ENCODE data around the gene AADACL2. TPM values are rescaled to one million over a fixed set of nuclear protein-coding genes. Genes with fewer than 3 reads are reported as not detected.

AADACL2 gene
- total RNA-seq, 1 experiment from 2014 or later = not detected

DNA sequence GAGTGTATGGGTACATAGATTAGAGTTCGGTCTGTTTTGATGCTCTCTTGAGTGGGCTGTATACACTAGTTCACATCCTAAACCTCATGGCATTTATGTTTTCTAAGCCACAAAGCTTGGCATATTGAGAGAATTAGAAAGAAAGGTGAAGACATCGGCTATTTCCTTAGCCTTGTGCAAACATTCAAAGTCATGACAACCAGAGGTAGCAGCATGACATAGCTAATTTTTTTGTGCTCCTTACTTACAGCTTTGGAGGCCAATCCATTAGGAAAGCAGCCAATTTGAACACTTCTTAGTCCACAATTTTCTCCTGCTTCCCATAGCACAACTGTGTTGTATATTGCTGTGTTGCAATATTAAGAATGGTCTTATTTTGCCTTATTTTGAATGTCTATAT lies 58.7 kb downstream of the AADACL2 start:
- H3K36me3 Mint-ChIP-seq (ENCODE audit: insufficient read depth, unreplicated experiment) = no peaks in the 10 kb centered on the region
- TF ChIP-seq, protein P1, sequence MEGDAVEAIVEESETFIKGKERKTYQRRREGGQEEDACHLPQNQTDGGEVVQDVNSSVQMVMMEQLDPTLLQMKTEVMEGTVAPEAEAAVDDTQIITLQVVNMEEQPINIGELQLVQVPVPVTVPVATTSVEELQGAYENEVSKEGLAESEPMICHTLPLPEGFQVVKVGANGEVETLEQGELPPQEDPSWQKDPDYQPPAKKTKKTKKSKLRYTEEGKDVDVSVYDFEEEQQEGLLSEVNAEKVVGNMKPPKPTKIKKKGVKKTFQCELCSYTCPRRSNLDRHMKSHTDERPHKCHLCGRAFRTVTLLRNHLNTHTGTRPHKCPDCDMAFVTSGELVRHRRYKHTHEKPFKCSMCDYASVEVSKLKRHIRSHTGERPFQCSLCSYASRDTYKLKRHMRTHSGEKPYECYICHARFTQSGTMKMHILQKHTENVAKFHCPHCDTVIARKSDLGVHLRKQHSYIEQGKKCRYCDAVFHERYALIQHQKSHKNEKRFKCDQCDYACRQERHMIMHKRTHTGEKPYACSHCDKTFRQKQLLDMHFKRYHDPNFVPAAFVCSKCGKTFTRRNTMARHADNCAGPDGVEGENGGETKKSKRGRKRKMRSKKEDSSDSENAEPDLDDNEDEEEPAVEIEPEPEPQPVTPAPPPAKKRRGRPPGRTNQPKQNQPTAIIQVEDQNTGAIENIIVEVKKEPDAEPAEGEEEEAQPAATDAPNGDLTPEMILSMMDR (IDR thresholded peaks at IDR 0.05; ENCODE audit: insufficient read depth in 1 of 2, low read depth in 1 of 2, low read length in 1 of 2, severe bottlenecking in 1 of 2, unreplicated experiment in 1 of 2) = no peak
- BruUV-seq (replicated peaks) = no TSS peak
- peaks cover 44% of the 10 kb centered on the region for H3K4me1 ChIP-seq
- peaks cover 3% of the 10 kb centered on the region; the same call in 1 of the 2 replicates for H3K9me3 ChIP-seq
- ChIA-PET POLR2A (no interaction called here), CTCF (interaction anchor here (0.6 kb wide), 1 partner anchor 413 kb away, joined by 4 read pairs; no protein-coding TSS in a partner anchor)
- intact Hi-C loops (cut with micrococcal nuclease; ENCODE audit: unreplicated experiment) = no loop called here
- H3K4me3 ChIP-seq (ENCODE audit: low read depth, low read length) = no peak overlapping the region
- no peak overlapping the region for H3K4me3 Mint-ChIP-seq (ENCODE audit: unreplicated experiment)
- no peaks in the 10 kb centered on the region for H3K27me3 Mint-ChIP-seq (ENCODE audit: insufficient read depth, unreplicated experiment)
- no peak overlapping the region for H3K27ac Mint-ChIP-seq (ENCODE audit: unreplicated experiment)
- no peak for DNase-seq
- no peaks in the 10 kb centered on the region for H3K36me3 ChIP-seq (ENCODE audit: control insufficient read depth, insufficient read depth, low read length)
- peaks cover 16% of the 10 kb centered on the region for H3K4me1 Mint-ChIP-seq (ENCODE audit: low read depth, unreplicated experiment)
- peaks cover 14% of the 10 kb centered on the region for H3K9me3 Mint-ChIP-seq (ENCODE audit: unreplicated experiment)
- H3K27me3 ChIP-seq (replicated peaks; ENCODE audit: control insufficient read depth, insufficient read depth, low read length) = no peaks in the 10 kb centered on the region

DNA sequence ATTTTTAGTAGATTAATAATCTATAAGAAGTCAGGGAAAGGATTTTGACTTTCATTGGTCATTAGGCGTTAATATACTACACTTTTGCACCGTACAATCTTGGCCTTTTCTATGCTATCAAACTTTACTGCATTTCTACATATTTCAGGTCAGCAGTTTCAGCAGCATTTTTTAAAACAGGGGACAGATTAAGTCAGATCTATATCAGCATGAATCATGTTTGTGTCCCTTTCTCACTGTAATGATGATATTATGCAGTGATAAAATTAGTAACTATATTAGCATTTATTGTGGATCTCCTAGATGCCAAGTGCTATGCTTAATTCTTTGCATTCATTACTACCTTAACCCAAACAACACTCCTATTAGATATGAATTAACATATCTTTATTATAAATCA lies 59.9 kb downstream of the AADACL2 start:
- DNase-seq = no peak
- intact Hi-C loops (cut with micrococcal nuclease; ENCODE audit: unreplicated experiment) = no loop called here
- H3K27me3 ChIP-seq (replicated peaks; ENCODE audit: control insufficient read depth, insufficient read depth, low read length) = no peaks in the 10 kb centered on the region
- POLR2A ChIA-PET = interaction anchor here (0.6 kb wide), 1 partner anchor 673 kb away, joined by 3 read pairs; no protein-coding TSS in a partner anchor
- Mint-ChIP-seq H3K4me3 (ENCODE audit: unreplicated experiment) (no peak overlapping the region), H3K9me3 (ENCODE audit: unreplicated experiment) (peaks cover 14% of the 10 kb centered on the region), H3K4me1 (ENCODE audit: low read depth, unreplicated experiment) (peaks cover 16% of the 10 kb centered on the region), H3K27me3 (ENCODE audit: insufficient read depth, unreplicated experiment) (no peaks in the 10 kb centered on the region), H3K36me3 (ENCODE audit: insufficient read depth, unreplicated experiment) (no peaks in the 10 kb centered on the region), H3K27ac (ENCODE audit: unreplicated experiment) (no peak overlapping the region)
- H3K9me3 ChIP-seq = peaks cover 3% of the 10 kb centered on the region; the same call in 1 of the 2 replicates
- H3K4me1 ChIP-seq = peaks cover 32% of the 10 kb centered on the region
- no peaks in the 10 kb centered on the region for H3K36me3 ChIP-seq (ENCODE audit: control insufficient read depth, insufficient read depth, low read length)
- CTCF ChIA-PET = no interaction called here
- no TSS peak for BruUV-seq (replicated peaks)
- TF ChIP-seq, protein P1 (IDR thresholded peaks at IDR 0.05; ENCODE audit: insufficient read depth in 1 of 2, low read depth in 1 of 2, low read length in 1 of 2, severe bottlenecking in 1 of 2, unreplicated experiment in 1 of 2) = no peak
- no peak overlapping the region for H3K4me3 ChIP-seq (ENCODE audit: low read depth, low read length)

DNA sequence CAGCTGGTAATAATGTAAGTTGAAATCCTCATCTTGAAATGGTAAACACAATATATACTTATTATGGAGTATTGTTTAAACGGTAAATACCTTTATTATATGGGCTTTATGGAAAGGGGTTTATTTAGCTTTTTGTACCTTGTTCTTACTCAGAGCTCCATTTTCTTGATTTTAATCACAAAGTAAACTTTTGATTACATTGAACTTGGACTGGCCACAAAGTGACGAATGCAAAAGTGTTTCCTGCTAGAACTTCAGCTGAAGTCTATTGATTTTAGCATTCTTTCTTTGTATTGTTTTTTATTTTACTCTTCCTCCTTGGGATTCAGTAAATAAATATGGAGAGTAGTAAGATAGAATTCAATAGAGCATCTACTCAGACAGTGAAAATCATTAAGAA lies 60.4 kb downstream of the AADACL2 start:
- Mint-ChIP-seq H3K4me1 (ENCODE audit: low read depth, unreplicated experiment) (peaks cover 16% of the 10 kb centered on the region), H3K4me3 (ENCODE audit: unreplicated experiment) (no peak overlapping the region), H3K9me3 (ENCODE audit: unreplicated experiment) (peaks cover 14% of the 10 kb centered on the region), H3K36me3 (ENCODE audit: insufficient read depth, unreplicated experiment) (no peaks in the 10 kb centered on the region), H3K27ac (ENCODE audit: unreplicated experiment) (no peak overlapping the region), H3K27me3 (ENCODE audit: insufficient read depth, unreplicated experiment) (no peaks in the 10 kb centered on the region)
- H3K36me3 ChIP-seq (ENCODE audit: control insufficient read depth, insufficient read depth, low read length) = no peaks in the 10 kb centered on the region
- TF ChIP-seq, protein P1 (IDR thresholded peaks at IDR 0.05; ENCODE audit: insufficient read depth in 1 of 2, low read depth in 1 of 2, low read length in 1 of 2, severe bottlenecking in 1 of 2, unreplicated experiment in 1 of 2) = no peak
- peaks cover 3% of the 10 kb centered on the region; the same call in 1 of the 2 replicates for H3K9me3 ChIP-seq
- ChIA-PET CTCF (no interaction called here), POLR2A (interaction anchor here (0.6 kb wide), 1 partner anchor 673 kb away, joined by 3 read pairs; no protein-coding TSS in a partner anchor)
- BruUV-seq (replicated peaks) = no TSS peak
- intact Hi-C loops (cut with micrococcal nuclease; ENCODE audit: unreplicated experiment) = no loop called here
- peaks cover 28% of the 10 kb centered on the region for H3K4me1 ChIP-seq
- no peak for DNase-seq
- no peaks in the 10 kb centered on the region for H3K27me3 ChIP-seq (replicated peaks; ENCODE audit: control insufficient read depth, insufficient read depth, low read length)
- no peak overlapping the region for H3K4me3 ChIP-seq (ENCODE audit: low read depth, low read length)
